Neural crest cell (in vitro differentiated cells): ENCODE measurements around the gene C20orf204. TPM values are rescaled to one million over a fixed set of nuclear protein-coding genes. Genes with fewer than 3 reads are reported as not detected.

ENCODE experiments used
- DNase-seq: peaks from one replicate; pipeline ENCODE4 v3.0.0; 2021; ENCODE audit warnings: low read depth, mixed read lengths, low spot score
- H3K27ac Mint-ChIP-seq: one replicate; pipeline ENCODE4 v1.8.0; 2021; ENCODE audit warnings: mild to moderate bottlenecking, mixed read lengths; ENCODE audit not compliant: unreplicated experiment
- H3K27me3 Mint-ChIP-seq: 2 replicates; pipeline ENCODE4 v1.8.0; 2021; ENCODE audit warnings: low read depth, mild to moderate bottlenecking, mixed read lengths
- H3K36me3 Mint-ChIP-seq: 2 replicates; pipeline ENCODE4 v1.8.0; 2021; ENCODE audit warnings: low read depth, mild to moderate bottlenecking, mixed read lengths
- H3K4me1 Mint-ChIP-seq: 2 replicates; pipeline ENCODE4 v1.8.0; 2021; ENCODE audit warnings: mixed read lengths
- H3K4me3 Mint-ChIP-seq: one replicate; pipeline ENCODE4 v1.8.0; 2021; ENCODE audit warnings: mild to moderate bottlenecking, mixed read lengths
- H3K9me3 Mint-ChIP-seq: 2 replicates; pipeline ENCODE4 v1.8.0; 2021; ENCODE audit warnings: mixed read lengths
- total RNA-seq: library from RNA; stranded (reverse); gene quantifications from 2 replicates; pipeline ENCODE4 v1.2.1, GENCODE V29; 2021
- TF ChIP-seq, protein P1 (sequence below): fragments of 200-600 bp; sonication (generic); conservative IDR thresholded peaks from 2 replicates; pipeline ENCODE4 v1.5.0; 2021; ENCODE audit warnings: antibody characterized with exemption, mild to moderate bottlenecking

Gene C20orf204
- total RNA-seq, 1 donor from 2014 or later = 2.3 TPM

GRCh38 chr20:64024141-64024990, 11.6 kb upstream of the C20orf204 start:
- H3K27ac Mint-ChIP-seq = no peak overlapping the region
- no peak for DNase-seq
- TF ChIP-seq, protein P1, sequence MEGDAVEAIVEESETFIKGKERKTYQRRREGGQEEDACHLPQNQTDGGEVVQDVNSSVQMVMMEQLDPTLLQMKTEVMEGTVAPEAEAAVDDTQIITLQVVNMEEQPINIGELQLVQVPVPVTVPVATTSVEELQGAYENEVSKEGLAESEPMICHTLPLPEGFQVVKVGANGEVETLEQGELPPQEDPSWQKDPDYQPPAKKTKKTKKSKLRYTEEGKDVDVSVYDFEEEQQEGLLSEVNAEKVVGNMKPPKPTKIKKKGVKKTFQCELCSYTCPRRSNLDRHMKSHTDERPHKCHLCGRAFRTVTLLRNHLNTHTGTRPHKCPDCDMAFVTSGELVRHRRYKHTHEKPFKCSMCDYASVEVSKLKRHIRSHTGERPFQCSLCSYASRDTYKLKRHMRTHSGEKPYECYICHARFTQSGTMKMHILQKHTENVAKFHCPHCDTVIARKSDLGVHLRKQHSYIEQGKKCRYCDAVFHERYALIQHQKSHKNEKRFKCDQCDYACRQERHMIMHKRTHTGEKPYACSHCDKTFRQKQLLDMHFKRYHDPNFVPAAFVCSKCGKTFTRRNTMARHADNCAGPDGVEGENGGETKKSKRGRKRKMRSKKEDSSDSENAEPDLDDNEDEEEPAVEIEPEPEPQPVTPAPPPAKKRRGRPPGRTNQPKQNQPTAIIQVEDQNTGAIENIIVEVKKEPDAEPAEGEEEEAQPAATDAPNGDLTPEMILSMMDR = no peak
- H3K4me1 Mint-ChIP-seq = peaks cover 4% of the 10 kb centered on the region
- peaks cover 7% of the 10 kb centered on the region for H3K36me3 Mint-ChIP-seq
- no peaks in the 10 kb centered on the region for H3K9me3 Mint-ChIP-seq
- H3K4me3 Mint-ChIP-seq = no peak overlapping the region
- no peaks in the 10 kb centered on the region for H3K27me3 Mint-ChIP-seq

DNA sequence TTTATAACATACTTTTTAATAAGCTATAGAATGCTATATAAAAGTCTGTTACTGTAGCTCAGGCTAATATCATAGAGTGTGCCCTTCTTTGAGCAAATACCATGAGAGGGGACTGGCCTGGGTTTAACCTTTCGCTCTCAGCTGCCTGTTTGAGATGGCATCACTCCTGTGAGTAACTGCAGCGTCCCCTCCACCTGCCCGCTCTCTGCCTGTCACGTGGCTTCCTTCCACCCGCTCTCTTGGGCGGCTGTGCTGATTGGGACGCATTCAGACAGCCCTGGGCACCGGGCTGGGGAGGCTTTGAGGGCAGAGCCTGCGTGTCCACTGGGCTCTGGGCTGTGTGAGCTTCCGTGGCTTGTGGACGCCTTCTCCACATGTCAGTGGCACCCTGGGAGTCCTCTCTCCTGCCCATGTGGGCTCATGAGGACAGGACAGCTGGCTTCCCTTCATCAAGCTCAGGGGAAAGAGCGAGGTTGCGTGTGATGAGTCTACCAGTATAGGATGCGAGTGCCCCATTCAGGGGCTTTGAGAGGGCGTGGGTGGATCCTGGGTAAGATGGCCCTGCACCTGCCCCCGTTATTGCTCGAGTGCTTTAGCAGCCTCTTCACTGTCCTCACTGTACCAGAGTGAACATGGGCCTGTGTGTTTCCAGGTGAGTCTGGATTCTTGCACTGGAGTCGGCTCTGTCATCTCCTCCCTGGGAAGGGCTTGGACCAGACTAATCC, 10.7 kb upstream of the C20orf204 start:
- TF ChIP-seq, protein P1 = no peak
- Mint-ChIP-seq H3K27ac (no peak overlapping the region), H3K4me1 (peaks cover 4% of the 10 kb centered on the region), H3K36me3 (peaks cover 7% of the 10 kb centered on the region), H3K4me3 (no peak overlapping the region), H3K27me3 (no peaks in the 10 kb centered on the region), H3K9me3 (no peaks in the 10 kb centered on the region)
- DNase-seq = no peak

GRCh38 chr20:64025826-64026412, 10.1 kb upstream of the C20orf204 start:
- peaks cover 4% of the 10 kb centered on the region for H3K4me1 Mint-ChIP-seq
- no peak overlapping the region for H3K4me3 Mint-ChIP-seq
- no peaks in the 10 kb centered on the region for H3K27me3 Mint-ChIP-seq
- TF ChIP-seq, protein P1 = no peak
- H3K36me3 Mint-ChIP-seq = peaks cover 7% of the 10 kb centered on the region
- H3K9me3 Mint-ChIP-seq = no peaks in the 10 kb centered on the region
- no peak overlapping the region for H3K27ac Mint-ChIP-seq
- no peak for DNase-seq

- no peak overlapping the region for H3K4me3 Mint-ChIP-seq
- TF ChIP-seq, protein P1 = no peak
- no peaks in the 10 kb centered on the region for H3K9me3 Mint-ChIP-seq
These were observed 7.8 kb upstream of the C20orf204 start for GRCh38 chr20:64027981-64028685.

More at GRCh38 chr20:64027981-64028685, 7.8 kb upstream of the C20orf204 start:
- no peak overlapping the region for H3K27ac Mint-ChIP-seq
- H3K27me3 Mint-ChIP-seq = no peaks in the 10 kb centered on the region
- DNase-seq = no peak
- H3K4me1 Mint-ChIP-seq = peaks cover 4% of the 10 kb centered on the region
- peaks cover 7% of the 10 kb centered on the region for H3K36me3 Mint-ChIP-seq
